NT2/D1 (cell line): ENCODE results near the gene NUDT7.

Experiments
- DNase-seq: peaks from one replicate; pipeline ENCODE4 v3.0.0-alpha.2; 2011; ENCODE audit warnings: low read depth, low spot score
- H3K27me3 ChIP-seq: 2 replicates; pipeline ENCODE4 v1.6.0; 2011; ENCODE audit warnings: mild to moderate bottlenecking; ENCODE audit not compliant: insufficient read length, insufficient read depth
- H3K36me3 ChIP-seq: 2 replicates; pipeline ENCODE4 v1.6.1; 2011; ENCODE audit warnings: mild to moderate bottlenecking, low read length, mixed read lengths; ENCODE audit not compliant: insufficient read depth, insufficient read length
- H3K4me1 ChIP-seq: 2 replicates; pipeline ENCODE4 v1.5.1; 2011; ENCODE audit not compliant: insufficient read depth, insufficient read length
- H3K4me3 ChIP-seq: 2 replicates; pipeline ENCODE4 v1.5.1; 2011; ENCODE audit warnings: low read depth; ENCODE audit not compliant: insufficient read length
- H3K9ac ChIP-seq: 2 replicates; pipeline ENCODE4 v1.6.0; 2011; ENCODE audit warnings: low read depth; ENCODE audit not compliant: insufficient read length
- H3K9me3 ChIP-seq: 2 replicates; pipeline ENCODE4 v1.5.1; 2011; ENCODE audit warnings: mild to moderate bottlenecking, low read length; ENCODE audit not compliant: insufficient read depth
- SUZ12 ChIP-seq: IDR thresholded peaks from 2 replicates; pipeline ENCODE4 v1.6.1; 2011; ENCODE audit not compliant: insufficient read length, insufficient read depth; ENCODE audit errors: extremely low read depth
- YY1 ChIP-seq: IDR thresholded peaks from 2 replicates; pipeline ENCODE4 v1.6.1; 2011; ENCODE audit not compliant: insufficient read length, insufficient read depth
- ZNF274 ChIP-seq: IDR thresholded peaks from 2 replicates; pipeline ENCODE4 v1.6.1; 2011; ENCODE audit warnings: mild to moderate bottlenecking, low read depth, low read length

The NUDT7 gene

GRCh38 chr16:77781091-77781490 lies 58.8 kb downstream of the NUDT7 start:
- H3K4me1 ChIP-seq: no peaks in the 10 kb centered on the region
- no peak overlapping the region for H3K9ac ChIP-seq
- peaks cover 14% of the 10 kb centered on the region; the same call in 1 of the 2 replicates for H3K9me3 ChIP-seq
- peaks cover 4% of the 10 kb centered on the region for H3K27me3 ChIP-seq
- no peak overlapping the region for H3K4me3 ChIP-seq
- DNase-seq: no peak
- H3K36me3 ChIP-seq: no peaks in the 10 kb centered on the region
- TF ChIP-seq ZNF274: no peak
- TF ChIP-seq YY1: no peak
- TF ChIP-seq SUZ12: no peak

DNA sequence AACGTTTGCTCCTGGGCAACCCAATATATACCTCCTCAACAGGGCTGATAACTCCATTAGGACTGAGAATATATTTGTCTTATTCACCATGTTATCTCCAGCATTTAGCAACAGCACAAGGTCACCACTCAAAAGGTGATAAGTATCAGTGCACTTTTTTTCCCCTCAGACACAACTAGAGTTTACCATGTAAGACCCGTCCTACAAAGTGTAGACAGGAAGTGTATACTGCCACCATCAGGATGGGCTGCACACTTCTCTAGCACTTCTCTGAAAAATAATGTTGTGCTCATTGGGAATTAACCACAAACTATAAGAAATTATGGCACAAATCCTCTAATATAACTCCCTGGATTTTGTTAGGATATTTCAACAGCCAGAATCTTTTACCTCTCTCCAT lies 60.4 kb downstream of the NUDT7 start:
- Histone ChIP-seq H3K4me3 (no peak overlapping the region), H3K9me3 (peaks cover 14% of the 10 kb centered on the region; the same call in 1 of the 2 replicates), H3K27me3 (peaks cover 20% of the 10 kb centered on the region), H3K4me1 (no peaks in the 10 kb centered on the region), H3K36me3 (no peaks in the 10 kb centered on the region), H3K9ac (no peak overlapping the region)
- TF ChIP-seq YY1 (no peak), ZNF274 (no peak), SUZ12 (no peak)
- no peak for DNase-seq

DNA sequence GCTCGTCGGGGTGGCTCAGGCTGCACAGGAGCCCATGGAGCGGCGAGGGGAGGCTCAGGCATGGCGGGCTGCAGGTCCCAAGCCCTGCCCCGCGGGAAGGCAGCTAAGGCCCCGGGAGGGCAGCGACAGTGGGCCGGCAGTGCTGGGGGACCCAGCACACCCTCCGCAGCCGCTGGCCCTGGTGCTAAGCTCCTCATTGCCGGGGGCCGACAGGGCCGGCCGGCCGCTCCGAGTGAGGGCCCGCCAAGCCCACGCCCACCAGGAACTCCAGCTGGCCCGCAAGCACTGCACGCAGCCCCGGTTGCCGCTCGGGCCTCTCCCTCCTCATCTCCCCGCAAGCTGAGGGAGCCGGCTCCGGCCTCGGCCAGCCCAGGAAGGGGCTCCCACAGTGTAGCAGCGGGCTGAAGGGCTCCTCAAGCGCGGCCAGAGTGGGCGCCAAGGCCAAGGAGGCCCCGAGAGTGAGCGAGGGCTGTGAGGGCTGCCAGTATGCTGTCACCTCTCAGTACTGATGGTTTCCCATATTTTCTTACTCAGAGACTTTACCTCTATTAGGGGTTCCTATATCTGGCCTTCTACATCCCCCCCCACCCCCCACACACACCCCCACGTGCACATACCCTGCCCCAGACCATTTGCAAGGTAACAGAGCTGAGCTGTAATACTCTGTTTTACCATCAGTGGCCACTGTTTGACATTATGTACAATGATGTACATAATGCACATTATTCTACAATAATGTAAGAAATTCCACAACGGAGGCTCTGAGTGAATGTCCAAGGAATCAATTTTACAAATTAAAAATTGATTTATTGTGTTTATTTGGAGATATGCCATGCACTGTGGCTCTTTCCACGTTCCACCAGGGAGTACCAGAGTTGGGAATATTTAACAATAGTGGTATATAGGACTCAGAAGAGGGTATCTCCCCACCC lies 62.4 kb downstream of the NUDT7 start:
- Histone ChIP-seq H3K9ac (no peak overlapping the region), H3K9me3 (peaks cover 14% of the 10 kb centered on the region; the same call in 1 of the 2 replicates), H3K27me3 (peaks cover 37% of the 10 kb centered on the region), H3K4me1 (no peaks in the 10 kb centered on the region), H3K4me3 (no peak overlapping the region), H3K36me3 (no peaks in the 10 kb centered on the region)
- DNase-seq: no peak
- TF ChIP-seq ZNF274 (no peak), YY1 (no peak), SUZ12 (no peak)

- Histone ChIP-seq H3K9ac (no peak overlapping the region), H3K36me3 (no peaks in the 10 kb centered on the region), H3K4me3 (no peak overlapping the region), H3K9me3 (peaks cover 14% of the 10 kb centered on the region; the same call in 1 of the 2 replicates), H3K4me1 (no peaks in the 10 kb centered on the region), H3K27me3 (peaks cover 38% of the 10 kb centered on the region)
- TF ChIP-seq SUZ12 (no peak), ZNF274 (no peak), YY1 (no peak)
- DNase-seq: no peak
Observed at GRCh38 chr16:77785373-77785764, 63.1 kb downstream of the NUDT7 start.

DNA sequence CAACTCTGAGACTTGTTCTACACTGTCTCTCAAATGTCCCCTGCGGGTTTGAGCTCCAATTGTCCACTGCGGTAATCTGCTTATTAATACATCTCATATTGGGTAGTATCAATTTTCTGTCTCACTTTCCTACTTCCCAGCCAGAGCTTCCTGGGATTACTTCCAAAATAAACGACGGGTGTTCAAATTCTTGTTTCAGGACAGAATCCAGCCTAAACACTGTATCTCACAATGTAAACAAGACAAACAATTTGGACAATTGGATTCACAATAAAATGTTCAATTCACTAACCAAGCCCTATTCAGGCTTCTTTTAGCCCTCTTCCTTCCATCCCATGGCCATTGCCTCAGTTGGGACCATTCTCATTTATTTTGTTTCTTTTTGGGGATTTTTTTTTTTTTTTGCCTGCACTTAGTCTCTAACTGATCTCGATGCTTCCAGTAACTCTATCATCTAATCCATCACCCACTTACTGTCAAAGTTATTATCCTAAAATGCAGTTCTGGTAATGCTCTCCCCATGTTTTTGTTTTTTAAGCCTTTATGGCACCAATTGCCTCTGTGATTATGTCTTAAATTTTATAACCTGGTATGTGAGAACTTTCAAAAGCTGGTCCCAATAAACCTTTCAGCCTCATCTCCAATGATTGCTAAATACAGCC lies 64.0 kb downstream of the NUDT7 start:
- Histone ChIP-seq H3K9me3 (peaks cover 14% of the 10 kb centered on the region; the same call in 1 of the 2 replicates), H3K27me3 (peaks cover 38% of the 10 kb centered on the region), H3K9ac (no peak overlapping the region), H3K4me1 (no peaks in the 10 kb centered on the region), H3K36me3 (no peaks in the 10 kb centered on the region), H3K4me3 (no peak overlapping the region)
- DNase-seq: no peak
- TF ChIP-seq ZNF274: no peak
- TF ChIP-seq YY1: no peak
- no peak for TF ChIP-seq SUZ12

GRCh38 chr16:77787452-77787851 lies 65.1 kb downstream of the NUDT7 start:
- Histone ChIP-seq H3K9ac (peak overlapping the region; percentile 28), H3K4me3 (no peak overlapping the region), H3K9me3 (peaks cover 14% of the 10 kb centered on the region; the same call in 1 of the 2 replicates), H3K36me3 (no peaks in the 10 kb centered on the region), H3K4me1 (no peaks in the 10 kb centered on the region), H3K27me3 (peaks cover 38% of the 10 kb centered on the region)
- TF ChIP-seq ZNF274 (no peak), YY1 (no peak), SUZ12 (no peak)
- DNase-seq: no peak

DNA sequence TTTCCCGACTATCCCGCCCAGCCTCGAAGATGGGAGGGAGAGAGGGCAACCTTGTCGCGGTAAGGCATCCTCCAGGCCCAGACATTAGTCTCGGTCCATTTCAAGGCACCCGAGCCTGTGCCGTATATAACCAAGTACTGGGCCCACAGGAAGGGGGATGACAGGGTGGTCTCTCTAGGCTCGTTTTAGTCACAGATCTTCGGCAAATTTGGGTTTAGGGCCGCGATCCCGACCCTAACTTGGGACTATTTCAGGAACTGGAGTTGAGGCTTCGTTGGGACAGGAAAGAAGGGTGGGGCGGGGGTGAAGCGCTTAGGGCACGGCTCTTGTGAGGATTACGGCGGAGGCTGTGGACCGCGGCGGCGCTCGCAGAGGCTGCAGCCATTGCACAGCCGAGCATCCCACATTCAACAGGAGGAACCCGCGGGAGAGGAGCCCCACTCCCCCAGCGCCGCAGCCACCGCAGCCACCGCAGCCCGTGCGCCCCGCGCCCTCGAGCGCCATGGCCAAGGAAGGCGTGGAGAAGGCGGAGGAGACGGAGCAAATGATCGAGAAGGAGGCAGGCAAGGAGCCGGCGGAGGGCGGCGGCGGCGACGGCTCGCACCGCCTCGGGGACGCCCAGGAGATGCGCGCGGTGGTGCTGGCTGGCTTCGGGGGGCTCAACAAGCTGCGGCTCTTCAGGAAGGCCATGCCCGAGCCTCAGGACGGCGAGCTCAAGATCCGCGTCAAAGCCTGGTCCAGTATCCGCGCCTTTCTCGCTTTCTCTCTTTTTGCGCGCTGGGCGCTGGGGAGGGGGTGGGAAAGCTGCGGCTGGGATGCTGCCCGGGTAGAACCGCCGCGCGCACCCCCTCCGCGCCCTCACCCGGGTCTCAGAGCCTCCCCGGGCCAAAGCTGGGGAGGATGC lies 66.1 kb downstream of the NUDT7 start, which contains the start of gene VAT1L:
Gene VAT1L, plus strand, starts transcription at position 384 of the 904 bp plus-strand sequence. Its CDS starts 119 bp downstream, at position 503.
- H3K4me1 ChIP-seq: no peaks in the 10 kb centered on the region
- H3K9me3 ChIP-seq: peaks cover 13% of the 10 kb centered on the region; the same call in 1 of the 2 replicates
- TF ChIP-seq YY1 (no peak), ZNF274 (no peak), SUZ12 (no peak)
- peaks cover 38% of the 10 kb centered on the region for H3K27me3 ChIP-seq
- peak within 1 kb of the TSS; percentile 83 for H3K4me3 ChIP-seq
- DNase-seq: peak; percentile 44
- H3K9ac ChIP-seq: peak within 1 kb of the TSS; percentile 81
- no peaks in the 10 kb centered on the region for H3K36me3 ChIP-seq
